Femur (tissue), 1 donor: Measurements from ENCODE around the gene KLHL18.
"Not testable (repeated sequence)": the region's sequence is repeated elsewhere in the genome, so short reads cannot be mapped to it uniquely, and the experiment has no call there.

ENCODE experiments used
- DNase-seq: peaks from one replicate; pipeline ENCODE4 v3.0.0-alpha.2; 2017

Gene KLHL18

DNA sequence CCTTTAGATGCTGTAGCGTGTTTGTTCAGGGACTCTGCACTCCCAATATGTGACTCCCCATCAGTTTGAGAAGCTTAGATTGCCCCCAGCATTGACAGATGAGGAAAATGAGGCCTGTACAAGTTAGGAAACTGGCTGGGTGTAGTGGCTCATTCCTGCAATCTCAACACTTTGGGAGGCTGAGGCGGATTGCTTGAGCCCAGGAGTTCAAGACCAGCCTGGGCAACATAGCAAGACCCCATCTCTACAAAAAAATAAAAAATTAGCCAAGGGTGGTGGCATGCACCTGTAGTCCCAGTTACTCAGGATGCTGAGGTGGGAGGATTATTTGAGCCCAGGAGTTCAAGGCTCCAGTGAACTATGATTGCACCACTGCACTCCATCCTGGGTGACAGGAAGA lies 84.1 kb downstream of the KLHL18 start:
- no peak for DNase-seq

DNA sequence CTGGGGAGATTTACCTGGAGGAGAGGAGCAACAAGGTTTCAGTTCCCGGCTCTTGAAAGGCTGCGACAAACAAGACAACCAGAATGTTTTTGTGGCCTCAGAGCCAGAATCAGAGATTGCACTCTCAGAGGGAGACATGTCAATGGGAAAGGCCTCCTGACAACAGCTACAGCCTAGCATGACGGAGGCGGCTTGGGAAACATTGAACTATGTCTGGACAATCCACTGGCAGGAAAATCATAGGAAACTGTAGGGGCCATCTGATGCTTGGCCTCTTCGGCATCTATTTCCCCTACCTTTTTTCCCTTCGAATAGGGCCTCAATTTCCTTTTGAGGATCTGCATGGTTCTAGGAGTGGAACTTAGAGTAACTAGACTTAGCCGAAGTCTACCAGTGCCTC lies 84.9 kb downstream of the KLHL18 start:
- DNase-seq = no peak

DNA sequence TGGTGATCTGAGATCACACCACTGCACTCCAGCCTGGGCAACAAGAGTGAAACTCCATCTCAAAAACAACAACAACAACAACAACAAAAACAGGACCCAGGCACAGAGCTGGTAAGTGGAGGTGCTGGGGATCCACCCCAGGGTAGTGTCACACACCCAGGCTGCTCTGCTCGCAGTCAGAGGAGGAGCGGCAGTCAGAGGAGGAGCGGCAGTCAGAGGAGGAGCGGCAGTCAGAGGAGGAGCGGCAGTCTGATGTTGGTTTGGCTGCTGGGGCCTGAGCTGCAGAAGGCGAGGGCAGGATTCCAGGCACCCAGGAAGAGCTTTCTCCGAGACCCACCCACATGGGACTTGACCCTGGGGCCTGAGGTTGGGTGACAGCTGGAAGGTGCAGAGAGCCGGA lies 87.3 kb downstream of the KLHL18 start:
- DNase-seq = not testable (repeated sequence)

DNA sequence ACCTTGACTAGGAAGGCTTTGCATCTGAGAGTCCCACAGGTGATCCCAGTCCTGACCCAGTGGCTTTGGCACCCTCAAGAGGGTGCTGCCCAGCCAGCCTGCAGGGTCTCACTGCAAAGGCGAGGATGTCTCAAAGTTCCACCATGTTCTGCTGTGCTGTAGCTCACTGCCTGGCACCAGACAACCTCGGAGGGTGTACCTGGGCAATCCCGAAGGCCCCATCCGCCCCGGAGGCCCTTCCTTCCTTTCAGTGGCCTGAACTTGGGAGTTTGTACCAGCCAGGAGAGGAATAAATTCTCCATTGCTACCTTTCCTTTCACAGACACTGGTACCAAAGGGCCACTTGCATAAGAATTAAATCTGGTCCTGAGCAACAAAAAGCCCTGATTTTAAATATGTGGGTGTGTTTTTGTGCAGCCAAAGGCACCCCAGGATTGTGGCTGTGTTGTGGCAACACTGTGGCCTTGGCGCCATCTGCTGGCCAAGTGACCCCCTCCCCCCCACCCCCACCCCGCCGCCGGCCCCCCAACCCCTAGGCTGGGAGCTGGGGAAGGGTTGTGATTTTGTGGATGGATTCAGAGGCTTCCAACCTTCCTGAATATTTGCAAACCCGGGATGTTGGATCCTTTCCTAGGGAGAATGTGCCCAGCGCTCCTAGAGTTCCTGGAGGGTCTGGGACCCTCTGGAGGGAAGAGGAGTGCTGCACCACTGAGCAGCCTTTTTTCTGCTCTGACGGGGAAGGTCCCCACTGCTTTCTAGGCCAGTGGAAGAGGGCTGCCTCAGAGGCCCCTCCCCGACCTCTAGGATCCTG lies 88.3 kb downstream of the KLHL18 start:
- DNase-seq = no peak

DNA sequence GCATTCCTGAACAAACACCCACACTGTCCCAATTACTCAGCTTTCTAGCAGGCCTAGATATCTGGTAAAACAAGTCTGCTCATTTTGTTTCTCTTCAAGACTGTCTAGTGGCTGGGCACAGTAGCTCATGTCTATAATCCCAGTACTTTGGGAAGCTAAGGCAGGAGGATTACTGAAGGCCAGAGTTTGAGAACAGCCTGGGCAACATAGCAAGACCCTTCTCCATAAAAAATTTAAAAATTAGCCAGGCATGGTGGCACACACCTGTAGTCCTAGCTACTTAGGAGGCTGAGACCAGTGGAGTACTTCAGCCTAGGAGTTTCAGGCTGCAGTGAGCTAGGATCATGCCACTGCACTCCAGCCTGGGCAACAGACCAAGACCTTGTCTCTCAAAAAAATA lies 91.8 kb downstream of the KLHL18 start:
- no peak for DNase-seq

DNA sequence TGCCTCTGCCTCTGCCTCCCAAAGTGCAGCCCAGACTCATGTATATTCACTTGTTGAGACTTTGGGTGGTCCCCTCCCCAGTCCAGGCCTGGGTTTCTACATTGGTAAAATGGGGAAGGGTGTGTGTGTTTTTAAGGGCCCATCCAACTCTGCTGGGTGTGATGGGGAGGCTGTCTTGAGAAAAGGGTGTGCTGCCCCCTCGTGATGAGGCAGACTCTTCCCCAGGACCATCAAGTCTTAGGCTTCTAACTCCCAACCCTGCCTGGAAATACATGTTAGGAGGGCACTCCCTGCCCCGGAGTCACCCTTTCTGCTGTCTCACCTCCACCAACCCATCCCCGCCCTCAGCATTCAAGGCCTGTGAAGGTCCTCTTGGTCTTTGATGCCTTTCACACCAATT lies 93.6 kb downstream of the KLHL18 start:
- DNase-seq = no peak

DNA sequence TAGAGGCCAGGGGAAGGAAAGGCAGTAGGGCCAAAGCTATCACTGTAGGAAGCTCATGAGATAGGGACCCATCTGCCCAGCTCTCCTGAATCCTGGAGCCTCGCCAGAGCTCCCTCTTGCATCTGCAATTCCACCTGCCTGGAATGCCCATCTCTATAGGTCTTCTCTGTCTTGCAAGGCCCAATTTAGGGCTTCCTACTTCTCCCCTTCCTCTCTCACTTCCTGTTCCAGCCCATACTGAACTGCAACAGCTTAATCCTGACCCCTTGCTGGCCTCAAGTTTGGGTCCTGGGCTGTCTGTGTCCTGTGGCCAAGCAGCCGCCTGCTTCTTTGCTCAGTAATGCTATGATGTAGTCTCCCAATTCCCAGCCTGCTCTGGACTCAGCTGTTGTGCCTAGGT lies 94.4 kb downstream of the KLHL18 start:
- DNase-seq = no peak

DNA sequence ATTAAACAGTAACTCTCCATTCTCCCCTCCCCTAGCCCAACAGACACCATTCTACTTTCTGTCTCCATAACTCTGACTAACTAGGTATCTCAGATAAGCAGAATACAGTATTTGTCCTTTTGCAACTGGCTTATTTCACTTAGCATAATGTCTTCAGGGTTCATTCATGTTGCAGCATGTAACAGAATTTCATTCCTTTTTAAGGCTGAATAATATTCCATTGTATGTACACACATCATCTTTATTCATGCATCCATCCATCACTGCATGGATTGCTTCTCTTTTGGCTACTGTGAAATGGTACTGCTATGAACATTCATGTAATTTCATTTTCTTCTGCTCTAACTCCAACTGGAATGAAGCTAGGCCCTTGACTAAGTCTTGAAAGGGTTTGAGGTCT lies 96.1 kb downstream of the KLHL18 start:
- DNase-seq = no peak

DNA sequence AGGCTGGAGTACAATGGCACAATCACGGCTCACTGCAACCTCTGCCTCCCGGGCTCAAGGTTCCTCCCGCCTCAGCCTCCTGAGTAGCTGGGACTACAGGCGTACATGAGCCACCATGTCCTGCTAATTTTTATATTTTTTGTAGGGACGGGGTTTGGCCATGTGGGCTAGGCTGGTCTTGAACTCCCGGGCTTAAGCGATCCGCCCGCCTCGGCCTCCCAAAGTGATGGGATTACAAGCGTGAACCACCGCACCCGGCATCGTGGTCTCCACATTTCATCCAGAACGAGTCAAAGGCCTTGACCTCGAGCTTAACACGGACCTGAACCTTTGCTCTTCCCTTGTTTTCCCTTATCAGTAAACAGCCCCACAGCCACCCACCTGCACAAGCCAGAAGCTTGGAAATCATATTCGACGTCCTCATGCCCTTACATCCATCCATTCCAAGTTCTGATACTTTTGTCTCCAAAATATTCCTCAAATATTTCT lies 96.7 kb downstream of the KLHL18 start:
- DNase-seq = no peak

DNA sequence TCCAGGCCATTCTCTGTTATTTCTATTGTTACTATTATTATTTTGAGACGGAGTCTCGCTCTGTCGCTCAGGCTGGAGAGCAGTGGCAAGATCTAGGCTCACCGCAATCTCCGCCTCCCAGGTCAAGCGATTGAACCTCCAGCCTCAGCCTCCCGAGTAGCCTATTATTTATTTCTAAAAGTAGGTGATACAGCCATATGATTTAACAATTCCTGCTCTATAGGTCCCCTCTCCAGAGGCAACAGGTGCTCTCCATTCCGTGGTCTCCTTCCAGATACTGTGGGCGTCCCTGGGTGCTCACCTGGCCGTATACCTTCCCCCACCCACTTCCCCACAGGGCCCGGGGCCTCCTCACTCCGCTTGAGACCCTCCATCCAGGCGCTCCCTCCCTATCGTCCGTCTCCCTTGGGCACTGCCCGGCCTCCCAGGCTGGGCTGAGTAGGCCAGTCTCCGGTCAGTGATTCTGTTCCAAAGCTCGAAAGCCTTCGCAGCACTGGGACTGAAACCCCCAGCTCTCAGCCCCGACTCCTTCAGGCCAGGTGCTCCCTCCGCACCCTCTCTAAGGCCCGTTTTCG lies 97.4 kb downstream of the KLHL18 start:
- no peak for DNase-seq

DNA sequence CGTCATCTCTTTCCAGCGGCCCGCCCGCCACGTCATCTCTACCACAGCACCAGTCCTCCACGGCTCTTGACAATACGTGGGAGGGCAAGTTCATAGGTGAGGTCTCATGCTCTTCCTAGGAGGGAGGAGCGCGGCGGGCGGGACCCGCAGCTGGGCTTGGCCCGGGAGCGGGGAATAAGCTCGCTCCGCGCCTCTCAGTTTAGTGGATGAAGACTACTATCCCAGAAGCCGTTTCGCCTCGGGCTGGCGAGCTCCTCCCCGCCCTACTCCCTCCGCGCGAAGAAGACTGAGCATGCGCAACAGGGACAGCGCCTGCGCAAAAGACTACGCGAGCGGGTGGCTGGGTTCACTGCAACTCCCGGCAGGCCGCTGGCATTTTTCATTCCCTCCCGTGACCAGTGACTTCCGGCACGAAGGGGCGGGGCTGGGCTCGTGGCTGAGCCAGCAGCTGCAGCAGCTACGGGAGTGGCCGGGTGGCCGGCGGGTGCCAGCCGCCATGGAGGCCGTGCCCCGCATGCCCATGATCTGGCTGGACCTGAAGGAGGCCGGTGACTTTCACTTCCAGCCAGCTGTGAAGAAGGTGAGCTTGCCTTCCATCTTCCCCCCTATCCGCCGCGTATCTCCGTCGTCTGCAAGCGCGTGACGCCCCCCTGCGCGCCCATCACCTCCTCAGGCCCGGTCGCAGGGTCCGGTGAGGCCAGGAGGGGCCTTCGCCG lies 98.0 kb downstream of the KLHL18 start, which contains the start of gene PTPN23:
Gene PTPN23, plus strand, starts transcription at position 421 of the 716 bp plus-strand sequence. Its CDS starts 76 bp downstream, at position 497.
- peak; percentile 100 for DNase-seq

DNA sequence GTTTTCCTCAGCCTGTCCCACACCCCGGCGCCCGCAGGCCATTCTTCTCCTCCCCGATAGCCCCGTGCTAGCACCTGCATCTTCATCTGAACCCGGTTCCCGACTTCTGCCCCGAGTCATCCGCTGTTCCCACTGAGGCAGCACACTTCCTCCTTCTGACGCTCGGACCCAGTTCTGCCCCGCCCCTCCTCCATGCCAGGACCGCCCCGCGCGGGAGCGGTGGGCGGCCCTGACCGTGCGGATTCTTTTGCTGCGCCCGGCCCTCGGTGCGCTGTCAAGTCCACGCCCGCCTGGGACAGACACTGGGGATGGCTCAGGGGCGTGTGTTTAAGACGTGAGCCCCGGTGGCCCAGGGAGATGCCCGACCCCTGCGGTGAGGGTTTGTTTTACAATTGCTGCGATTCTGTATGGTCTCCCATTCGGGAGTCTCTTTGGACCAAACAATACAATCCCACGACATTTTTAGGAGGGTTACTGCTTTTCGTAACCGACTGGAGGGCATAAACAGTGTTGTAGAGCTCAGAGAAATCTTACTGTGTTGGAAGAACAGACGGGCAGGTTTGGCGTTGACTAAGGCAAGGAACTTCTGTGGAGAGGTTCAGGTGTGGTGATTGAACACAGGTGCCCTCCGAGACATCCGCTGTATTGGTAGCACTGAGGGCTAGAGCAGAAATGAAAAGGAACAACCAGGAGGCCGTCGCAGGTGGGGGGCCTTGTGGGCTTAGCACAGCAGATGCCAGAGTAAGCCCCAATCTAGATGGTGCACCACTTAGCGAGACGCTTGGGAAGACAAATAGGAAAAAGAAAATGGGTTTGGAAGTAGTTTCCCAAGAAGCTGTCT lies 98.8 kb downstream of the KLHL18 start:
- peak; percentile 94 for DNase-seq

DNA sequence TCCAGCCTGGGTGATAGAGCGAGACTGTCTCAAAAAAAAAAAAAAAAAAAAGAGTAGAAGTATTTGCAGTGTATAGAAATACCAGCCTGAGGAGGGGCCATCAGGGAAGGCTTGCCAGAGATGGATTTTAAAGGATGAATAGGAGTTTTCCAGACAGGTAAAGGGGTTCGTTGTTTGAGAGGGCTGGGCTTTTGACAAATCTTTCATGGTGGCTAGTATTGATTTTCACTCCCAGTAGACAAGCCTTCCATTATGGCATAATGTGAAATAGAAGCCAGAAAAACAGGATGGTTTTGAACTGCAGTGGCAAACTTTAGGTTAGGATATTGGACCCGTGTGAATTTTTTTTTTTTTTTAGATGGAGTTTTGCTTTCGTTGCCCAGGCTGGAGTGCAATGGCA lies 101.7 kb downstream of the KLHL18 start:
- no peak for DNase-seq

DNA sequence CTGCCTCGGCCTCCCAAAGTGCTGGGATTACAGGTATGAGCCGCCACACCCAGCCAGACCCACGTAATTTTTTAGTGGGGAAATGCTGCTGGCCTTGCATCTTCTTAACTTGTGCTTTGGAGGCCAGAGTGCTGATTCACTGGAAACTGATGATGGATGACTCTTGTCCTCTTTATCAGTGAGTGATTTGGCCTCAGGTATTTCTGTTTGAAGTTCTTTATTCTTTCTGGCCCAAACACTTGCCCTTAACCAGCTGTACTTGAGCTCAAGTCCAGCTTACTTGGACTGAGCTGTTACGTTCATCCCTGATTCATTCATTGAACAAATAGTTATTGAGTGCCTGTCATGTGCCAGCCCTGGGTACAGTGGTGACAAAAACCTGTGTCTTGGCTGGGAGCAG lies 102.3 kb downstream of the KLHL18 start:
- DNase-seq = no peak

DNA sequence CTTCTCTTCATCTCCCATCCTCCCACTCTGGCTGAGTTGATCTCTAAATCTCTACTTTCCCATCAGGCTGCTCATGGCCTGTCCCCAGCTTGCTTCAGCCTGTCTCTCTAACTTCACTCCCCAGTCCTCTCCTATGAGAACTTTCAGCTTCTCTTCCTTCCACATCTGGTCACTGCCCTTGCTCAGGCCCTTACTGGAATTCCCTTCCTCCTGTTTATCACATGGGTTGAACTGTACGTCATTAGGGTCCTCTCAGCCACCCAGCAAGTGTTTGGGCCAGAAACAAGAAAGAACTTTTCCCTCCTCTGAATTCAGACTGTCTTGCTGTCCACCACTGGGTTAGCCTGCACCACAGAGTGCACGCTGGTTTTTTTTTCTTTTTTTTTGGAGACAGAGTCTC lies 103.1 kb downstream of the KLHL18 start:
- DNase-seq = no peak

DNA sequence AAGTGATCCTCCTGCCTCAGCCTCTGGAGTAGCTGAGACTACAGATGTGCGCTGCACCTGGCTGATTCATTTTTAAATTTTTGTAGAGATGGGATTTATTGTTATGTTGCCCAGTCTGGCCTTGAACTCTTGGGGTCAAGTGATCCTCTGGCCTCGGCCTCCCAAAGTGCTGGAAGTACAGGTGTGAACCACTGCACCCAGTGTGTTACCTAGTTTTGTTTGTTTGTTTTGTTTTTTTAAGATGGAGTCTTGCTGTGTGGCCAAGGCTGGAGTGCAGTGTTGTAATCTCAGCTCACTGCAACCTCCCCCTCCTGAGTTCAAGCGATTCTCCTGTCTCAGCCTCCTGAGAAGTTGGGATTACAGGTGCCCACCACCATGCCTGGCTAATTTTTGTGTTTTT lies 110.2 kb downstream of the KLHL18 start:
- DNase-seq = no peak

DNA sequence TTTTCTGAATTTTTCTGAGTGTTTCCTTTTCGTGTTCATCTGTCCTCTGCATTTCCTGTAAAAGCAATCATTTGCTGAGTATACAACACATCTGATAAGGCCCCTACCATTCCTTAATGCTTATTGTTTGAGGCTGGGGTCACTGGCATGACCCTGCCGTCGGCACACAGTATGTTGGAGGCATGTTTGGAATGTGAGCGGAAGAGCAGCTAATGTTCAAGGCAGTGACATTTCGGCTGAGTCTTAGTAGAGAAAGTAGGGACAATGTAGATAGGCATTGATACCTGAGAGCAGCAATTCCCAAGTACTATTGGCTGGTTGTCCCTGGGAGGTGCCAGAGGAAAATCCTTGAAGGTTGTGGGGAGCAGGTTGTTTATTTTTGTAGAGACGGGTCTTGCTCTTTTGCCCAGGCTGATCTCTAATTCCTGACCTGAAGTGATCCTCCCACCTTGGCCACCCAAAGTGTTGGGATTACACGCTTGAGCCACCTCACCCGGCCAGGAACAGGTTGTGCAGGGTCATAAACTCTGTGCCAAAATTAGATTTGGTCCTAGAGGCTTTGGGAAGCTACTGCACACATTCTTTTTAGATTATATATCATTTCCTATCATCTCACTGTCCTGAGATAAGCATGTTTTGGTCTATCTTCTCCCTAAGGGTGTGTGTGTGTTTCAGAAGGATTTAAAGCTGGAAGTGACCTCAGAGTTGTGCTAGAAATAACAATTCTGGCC lies 111.6 kb downstream of the KLHL18 start:
- no peak for DNase-seq

DNA sequence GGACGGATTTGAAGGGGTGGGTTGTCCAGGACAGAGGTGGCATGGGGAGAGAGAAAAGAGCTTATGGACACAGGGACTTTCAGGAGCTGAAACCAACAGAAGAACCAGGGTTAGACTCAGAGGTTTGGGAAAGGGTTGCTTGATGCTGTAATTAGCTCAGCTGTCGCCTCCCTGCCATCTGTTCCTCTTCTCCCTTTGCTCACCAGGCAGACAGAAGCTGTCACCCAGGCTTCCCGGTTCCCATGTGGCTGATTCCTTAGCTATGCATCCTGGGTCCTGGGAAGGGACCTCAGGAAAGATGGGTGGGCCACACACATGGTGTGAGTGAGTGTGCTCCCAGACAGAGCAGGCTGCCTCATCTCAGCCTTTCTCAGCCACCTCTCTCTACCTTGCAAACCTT lies 112.1 kb downstream of the KLHL18 start:
- DNase-seq = no peak
